ENCODE data around the gene TRIM13. TPM values are rescaled to one million over a fixed set of nuclear protein-coding genes. Genes with fewer than 3 reads are reported as not detected.

The TRIM13 gene
- total and polyA plus RNA-seq, 2 of the 8 experiments (the other 6 are each of a cell fraction or from before 2014, with no cell fraction given), result 21.2 to 31.5 TPM

DNA sequence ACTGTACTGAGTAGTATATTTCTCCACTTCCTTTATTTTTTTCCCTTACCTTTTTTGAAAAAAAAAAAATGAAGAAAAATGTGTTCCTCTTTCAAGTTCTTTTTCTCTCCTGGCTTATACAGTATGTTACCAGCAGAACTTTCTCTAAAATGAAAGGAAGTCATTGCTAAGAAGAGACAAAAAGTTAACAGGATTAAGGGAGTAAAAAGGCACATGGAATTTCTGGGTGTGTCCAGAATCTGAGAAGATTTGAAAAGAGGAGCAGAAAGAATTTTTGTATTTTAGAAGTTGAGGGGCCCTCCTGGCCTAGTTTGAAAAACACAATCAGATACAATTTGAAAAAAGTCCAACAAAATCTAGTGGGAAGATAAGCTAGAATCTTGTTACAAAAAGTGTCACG lies 21.0 kb upstream of the TRIM13 start:
- TF ChIP-seq POLR2A (IDR thresholded peaks at IDR 0.05; ENCODE audit: control extremely low read depth in 1 of 2, low read depth in 2 of 2, low read length in 2 of 2) (no peak), BRCA1 (IDR thresholded peaks at IDR 0.05; ENCODE audit: low read depth, low read length) (no peak), BACH1 (IDR thresholded peaks at IDR 0.05; ENCODE audit: low read length) (no peak), GTF2F1 (IDR thresholded peaks at IDR 0.05; ENCODE audit: borderline replicate concordance, low read depth, low read length) (no peak)
- H3K4ac ChIP-seq (replicated peaks; ENCODE audit: insufficient read length, low read depth, low read length), result no peak overlapping the region
- no peak overlapping the region for H3K14ac ChIP-seq (ENCODE audit: insufficient read length)
- H4K91ac ChIP-seq (replicated peaks; ENCODE audit: insufficient read length, low read length), result no peak overlapping the region
- no peaks in the 10 kb centered on the region for H3K79me2 ChIP-seq (ENCODE audit: control insufficient read depth in 1 of 2, insufficient read depth in 2 of 2, low read length in 2 of 2)
- H3K79me1 ChIP-seq (ENCODE audit: low read depth, low read length), result no peaks in the 10 kb centered on the region
- H2BK120ac ChIP-seq (replicated peaks; ENCODE audit: low read depth, low read length), result no peak overlapping the region
- no peak overlapping the region for H2AFZ ChIP-seq (ENCODE audit: low read length)
- H2BK5ac ChIP-seq (ENCODE audit: low read depth, low read length), result no peak overlapping the region
- no peak overlapping the region for H3K23ac ChIP-seq (ENCODE audit: insufficient read length)
- 88% methylated on average over 1 of the region's 1 CpG; no CpG with 5 or more reads in 1 of the 2 experiments for WGBS, 2 experiments (ENCODE audit: extremely low coverage in 1 of 2, insufficient coverage in 1 of 2, insufficient read length in 1 of 2, insufficient replicate concordance in 2 of 2, low coverage in 1 of 2, low lambda C conversion rate in 2 of 2, missing lambda C conversion rate in 1 of 2)
- H2BK15ac ChIP-seq (ENCODE audit: low read length), result no peak overlapping the region
- H2AK5ac ChIP-seq (ENCODE audit: low read depth, low read length), result no peak overlapping the region
- FAIRE-seq, result no peak
- no peak overlapping the region for H4K5ac ChIP-seq (ENCODE audit: insufficient read length, low read depth, low read length)
- H2BK12ac ChIP-seq (ENCODE audit: low read depth, low read length), result no peak overlapping the region
- H3K56ac ChIP-seq (replicated peaks; ENCODE audit: insufficient read length, low read depth, low read length), result no peak overlapping the region
- H3K4me2 ChIP-seq (ENCODE audit: insufficient read depth in 1 of 2, low read depth in 2 of 2, low read length in 2 of 2), result no peak overlapping the region
- POLR2A ChIA-PET (ENCODE audit: partially characterized antibody), result no interaction called here
- H3K27ac ChIP-seq (ENCODE audit: low read depth, low read length), result no peak overlapping the region
- H3K4me1 ChIP-seq (replicated peaks in 1 of 4; ENCODE audit: control insufficient read depth in 3 of 4, insufficient read depth in 4 of 4, low read length in 3 of 4), result no peaks in the 10 kb centered on the region
- H2BK20ac ChIP-seq (ENCODE audit: low read length), result no peak overlapping the region
- no peak overlapping the region for H3K18ac ChIP-seq (ENCODE audit: extremely low read depth, low read length)
- CTCF ChIA-PET (ENCODE audit: partially characterized antibody), result interaction anchor here (0.7 to 5.9 kb wide), 31 partner anchors 8 to 989 kb away, joined by 3 to 72 read pairs (median 4); partner anchors contain the start of gene TRIM13
- H3K23me2 ChIP-seq (ENCODE audit: low read depth, low read length), result no peaks in the 10 kb centered on the region
- H3K9ac ChIP-seq (replicated peaks in 1 of 4; ENCODE audit: extremely low read depth in 1 of 4, low read depth in 3 of 4, low read length in 3 of 4), result no peak overlapping the region
- H4K8ac ChIP-seq (ENCODE audit: extremely low read depth, insufficient read depth, low read length), result no peak overlapping the region
- H3K9me3 ChIP-seq (ENCODE audit: insufficient read depth in 2 of 2, low read depth in 1 of 2, low read length in 1 of 2), result no peaks in the 10 kb centered on the region
- no peaks in the 10 kb centered on the region for H3K27me3 ChIP-seq (replicated peaks in 1 of 4; ENCODE audit: control insufficient read depth in 3 of 4, extremely low read depth in 1 of 4, insufficient read depth in 3 of 4, low read length in 3 of 4)
- H3K4me3 ChIP-seq (ENCODE audit: extremely low read depth in 1 of 4, insufficient read depth in 2 of 4, low read depth in 3 of 4, low read length in 4 of 4), result no peak overlapping the region
- H4K20me1 ChIP-seq (replicated peaks in 1 of 2; ENCODE audit: control insufficient read depth in 1 of 2, insufficient read depth in 2 of 2, low read length in 2 of 2), result no peaks in the 10 kb centered on the region
- H3K36me3 ChIP-seq (ENCODE audit: control insufficient read depth in 2 of 4, insufficient read depth in 4 of 4, low read length in 3 of 4), result no peaks in the 10 kb centered on the region
- DNase-seq (ENCODE audit: low read depth in 1 of 2, low spot score in 2 of 2), result no peak
